ENCODE data around the gene SMYD1.

DNA sequence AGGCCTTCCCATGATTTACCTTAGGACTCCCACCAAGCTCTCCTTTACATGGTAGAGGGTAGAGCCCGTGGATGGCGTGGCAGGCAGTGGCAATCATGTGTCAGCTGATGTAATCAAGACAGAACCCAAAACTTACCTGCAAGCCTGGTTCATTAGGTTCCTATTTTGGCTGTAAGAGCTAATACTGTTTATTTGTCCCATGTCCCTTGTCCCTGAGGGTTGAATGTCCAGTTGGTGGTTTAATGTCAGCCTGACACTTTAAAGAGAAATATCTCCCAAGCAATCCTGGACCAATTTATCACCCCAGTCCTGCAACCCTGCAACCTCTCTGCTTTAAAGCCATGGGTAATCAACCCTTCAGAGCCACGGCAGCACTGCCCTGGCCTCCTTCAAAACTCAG is 66.2 kb downstream of the SMYD1 start:
- TF ChIP-seq, protein P1, sequence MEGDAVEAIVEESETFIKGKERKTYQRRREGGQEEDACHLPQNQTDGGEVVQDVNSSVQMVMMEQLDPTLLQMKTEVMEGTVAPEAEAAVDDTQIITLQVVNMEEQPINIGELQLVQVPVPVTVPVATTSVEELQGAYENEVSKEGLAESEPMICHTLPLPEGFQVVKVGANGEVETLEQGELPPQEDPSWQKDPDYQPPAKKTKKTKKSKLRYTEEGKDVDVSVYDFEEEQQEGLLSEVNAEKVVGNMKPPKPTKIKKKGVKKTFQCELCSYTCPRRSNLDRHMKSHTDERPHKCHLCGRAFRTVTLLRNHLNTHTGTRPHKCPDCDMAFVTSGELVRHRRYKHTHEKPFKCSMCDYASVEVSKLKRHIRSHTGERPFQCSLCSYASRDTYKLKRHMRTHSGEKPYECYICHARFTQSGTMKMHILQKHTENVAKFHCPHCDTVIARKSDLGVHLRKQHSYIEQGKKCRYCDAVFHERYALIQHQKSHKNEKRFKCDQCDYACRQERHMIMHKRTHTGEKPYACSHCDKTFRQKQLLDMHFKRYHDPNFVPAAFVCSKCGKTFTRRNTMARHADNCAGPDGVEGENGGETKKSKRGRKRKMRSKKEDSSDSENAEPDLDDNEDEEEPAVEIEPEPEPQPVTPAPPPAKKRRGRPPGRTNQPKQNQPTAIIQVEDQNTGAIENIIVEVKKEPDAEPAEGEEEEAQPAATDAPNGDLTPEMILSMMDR (IDR thresholded peaks at IDR 0.05): no peak
- TF ChIP-seq EZH2 (IDR thresholded peaks at IDR 0.05; ENCODE audit: borderline replicate concordance, insufficient read depth, low read depth, low read length, poor library complexity, severe bottlenecking): no peak

Measured in B cell (primary cell).